Endothelial cell of umbilical vein (primary cell): ENCODE measurements around the gene LINGO4. TPM values are rescaled to one million over a fixed set of nuclear protein-coding genes. Genes with fewer than 3 reads are reported as not detected.

Source experiments
- BruUV-seq: library from RNA; stranded (reverse); fragments of 400-500 nt; replicated peaks from 2 replicates; lab custom pipeline; 2021; lab: Mats Ljungman, UMichigan
- CTCF ChIA-PET: fragments of 300-600, 350-600 bp; sonication (Branson Sonifier 250); formaldehyde crosslinking; loops from one replicate; lab custom pipeline; 2021; ENCODE audit warnings: antibody characterized with exemption, inconsistent platforms; lab: Charles Lee
- POLR2A ChIA-PET: fragments of 300-600, 350-600 bp; sonication (Branson Sonifier 250); formaldehyde crosslinking; loops from one replicate; lab custom pipeline; 2021; ENCODE audit warnings: antibody characterized with exemption, inconsistent platforms; lab: Charles Lee
- DNase-seq: peaks from one replicate; pipeline ENCODE4 v3.0.0-alpha.2; 2011; ENCODE audit warnings: low read depth, low spot score
- FAIRE-seq: peaks from 2 replicates; lab custom pipeline; 2011; peaks lifted over from hg19 to GRCh38; lab: Jason Lieb, UNC
- H2AFZ ChIP-seq: 2 replicates; pipeline ENCODE4 v1.6.0; 2012; ENCODE audit warnings: low read depth, low read length, control low read depth, inconsistent platforms
- H3K27ac ChIP-seq: 2 replicates; pipeline ENCODE4 v1.5.1; 2011; ENCODE audit warnings: low read depth, mild to moderate bottlenecking, control low read depth, low read length, moderate library complexity; ENCODE audit not compliant: insufficient read depth
- H3K27me3 ChIP-seq, 2 experiments: 2 replicates each; pipeline versions ENCODE4 v1.6.0 to v1.6.1; 2011; ENCODE audit warnings: low read length in 2 of 2, mixed read lengths in 1 of 2; ENCODE audit not compliant: control insufficient read depth in 2 of 2, insufficient read depth in 2 of 2
- H3K36me3 ChIP-seq, 2 experiments: 2 replicates in 1 of 2; 3 replicates in 1 of 2; pipeline ENCODE4 v1.5.1; 2011; ENCODE audit warnings: low read length in 2 of 2, mild to moderate bottlenecking in 1 of 2, moderate library complexity in 1 of 2; ENCODE audit not compliant: control insufficient read depth in 2 of 2, insufficient read depth in 2 of 2; ENCODE audit errors: extremely low read depth in 1 of 2
- H3K4me1 ChIP-seq: 3 replicates; pipeline ENCODE4 v1.5.1; 2011; ENCODE audit warnings: mild to moderate bottlenecking, low read length; ENCODE audit not compliant: control insufficient read depth, insufficient read depth; ENCODE audit errors: extremely low read depth
- H3K4me2 ChIP-seq: 2 replicates; pipeline ENCODE4 v1.6.1; 2011; ENCODE audit warnings: low read length, control low read depth, mixed read lengths; ENCODE audit not compliant: insufficient read depth
- H3K4me3 ChIP-seq, 3 experiments: fragments of 200-600 bp in 1 of 3; sonication (generic), shearing (Covaris generic) in 1 of 3; replicated peaks in 1 of 3; 2 replicates each; pipeline ENCODE4 v1.5.1; 2011 to 2016; ENCODE audit warnings: control low read depth in 3 of 3, low read length in 3 of 3, mild to moderate bottlenecking in 2 of 3, inconsistent platforms in 1 of 3, low read depth in 1 of 3, moderate library complexity in 1 of 3; ENCODE audit not compliant: insufficient read depth in 1 of 3
- H3K79me2 ChIP-seq: 2 replicates; pipeline ENCODE4 v1.6.0; 2012; ENCODE audit warnings: low read length, inconsistent platforms; ENCODE audit not compliant: control insufficient read depth, insufficient read depth
- H3K9ac ChIP-seq: replicated peaks from 2 replicates; pipeline ENCODE3; 2011; ENCODE audit warnings: low read length, control low read depth; ENCODE audit not compliant: insufficient read depth; ENCODE audit errors: extremely low read depth
- H3K9me1 ChIP-seq: replicated peaks from 3 replicates; pipeline ENCODE4 v1.6.0; 2011; ENCODE audit warnings: mild to moderate bottlenecking, low read length; ENCODE audit not compliant: control insufficient read depth, insufficient read depth; ENCODE audit errors: extremely low read depth
- H3K9me3 ChIP-seq: replicated peaks from 2 replicates; pipeline ENCODE4 v1.5.1; 2012; ENCODE audit warnings: low read length, inconsistent platforms; ENCODE audit not compliant: control insufficient read depth, insufficient read depth
- H4K20me1 ChIP-seq: replicated peaks from 2 replicates; pipeline ENCODE3; 2011; ENCODE audit warnings: mild to moderate bottlenecking, low read length; ENCODE audit not compliant: control insufficient read depth, insufficient read depth; ENCODE audit errors: extremely low read depth
- CTCF ChIP-seq, 2 donors: IDR thresholded peaks; 1 replicate in 1 of 2; 2 replicates in 1 of 2; pipeline ENCODE4 v1.5.1; 2011; ENCODE audit warnings: low read length in 2 of 2, mild to moderate bottlenecking in 2 of 2, moderate library complexity in 2 of 2, control low read depth in 1 of 2, inconsistent platforms in 1 of 2, low read depth in 1 of 2; ENCODE audit not compliant: insufficient read depth in 1 of 2; ENCODE audit errors: extremely low read depth in 1 of 2
- EZH2 ChIP-seq: IDR thresholded peaks from 2 replicates; pipeline ENCODE4 v1.6.1; 2012; ENCODE audit warnings: borderline replicate concordance, low read depth, mild to moderate bottlenecking, moderate library complexity, low read length, inconsistent platforms; ENCODE audit not compliant: severe bottlenecking
- FOS ChIP-seq: IDR thresholded peaks from 2 replicates; pipeline ENCODE4 v1.6.1; 2011; ENCODE audit warnings: mild to moderate bottlenecking, low read length, moderate library complexity, borderline replicate concordance; ENCODE audit not compliant: insufficient read depth
- GATA2 ChIP-seq: IDR thresholded peaks from 2 replicates; pipeline ENCODE4 v1.7.0; 2011; ENCODE audit warnings: low read depth, mild to moderate bottlenecking, moderate library complexity, mixed read lengths, low read length; ENCODE audit not compliant: insufficient read length, insufficient read depth
- JUN ChIP-seq: IDR thresholded peaks from 2 replicates; pipeline ENCODE4 v1.6.1; 2011; ENCODE audit warnings: borderline replicate concordance, low read depth; ENCODE audit not compliant: insufficient read length, insufficient read depth
- MYC ChIP-seq: IDR thresholded peaks from one replicate; pipeline ENCODE4 v1.6.1; 2011; ENCODE audit warnings: mild to moderate bottlenecking, low read depth, low read length
- POLR2A ChIP-seq: IDR thresholded peaks from 2 replicates; pipeline ENCODE4 v1.6.1; 2012; ENCODE audit warnings: low read depth, mild to moderate bottlenecking, control low read depth, low read length
- POLR2AphosphoS5 ChIP-seq: IDR thresholded peaks from 2 replicates; pipeline ENCODE4 v1.6.1; 2012; ENCODE audit warnings: low read depth, mild to moderate bottlenecking, control low read depth, low read length, moderate library complexity; ENCODE audit not compliant: insufficient read depth
- dilution Hi-C: fragments of 300-500 bp; cut with MboI; formaldehyde crosslinking; loops from one replicate; pipeline ENCODE4 v1.15.0; 2019; ENCODE audit warnings: low sequenced_read_pairs; ENCODE audit not compliant: extremely low pct_ligation_motif_present
- intact Hi-C: fragments of 100-400 bp; cut with micrococcal nuclease; formaldehyde crosslinking; loops from one replicate; pipeline ENCODE4 v1.10.0; 2022
- polyA plus RNA-seq, 4 experiments: library from polyadenylated mRNA; depleted of rRNA in 3 of 4; stranded (reverse) in 3 of 4; unstranded in 1 of 4; fragments of >200 nt; gene quantifications; 2 replicates each; pipeline versions ENCODE4 v1.2.1 to v1.2.3, GENCODE V29; 2011 to 2012; ENCODE audit warnings: missing spikeins in 1 of 4
- total RNA-seq: library from RNA; stranded (reverse); gene quantifications from 2 replicates; pipeline ENCODE4 v1.2.3, GENCODE V29; 2021
- TF ChIP-seq, protein P1 (sequence below): IDR thresholded peaks from 2 replicates; pipeline ENCODE4 v1.6.1; 2011; ENCODE audit not compliant: insufficient read depth, insufficient read length

Gene LINGO4
- total and polyA plus RNA-seq, 2 donors (not counting 3 experiments of a cell fraction or from before 2014, with no cell fraction given), result not detected

GRCh38 chr1:151777317-151777716 lies 27.9 kb downstream of the LINGO4 start:
- Histone ChIP-seq H3K4me1 (no peaks in the 10 kb centered on the region), H4K20me1 (no peaks in the 10 kb centered on the region), H3K9me1 (no peaks in the 10 kb centered on the region), H3K4me3 (no peak overlapping the region), H3K9me3 (no peaks in the 10 kb centered on the region), H2AFZ (no peak overlapping the region), H3K36me3 (no peaks in the 10 kb centered on the region), H3K4me2 (no peak overlapping the region), H3K27ac (no peak overlapping the region), H3K9ac (no peak overlapping the region), H3K79me2 (no peaks in the 10 kb centered on the region), H3K27me3 (no peaks in the 10 kb centered on the region)
- ChIA-PET CTCF (interaction anchor here (1.2 to 1.7 kb wide), 4 partner anchors 12 to 59 kb away, joined by 3 to 6 read pairs (median 3); no protein-coding TSS in a partner anchor), POLR2A (no interaction called here)
- dilution Hi-C loops (no loop called here), intact Hi-C loops (no loop called here)
- BruUV-seq, result no TSS peak
- FAIRE-seq (no peak), DNase-seq (no peak)
- no peak for TF ChIP-seq EZH2
- no peak for TF ChIP-seq FOS
- TF ChIP-seq, protein P1, sequence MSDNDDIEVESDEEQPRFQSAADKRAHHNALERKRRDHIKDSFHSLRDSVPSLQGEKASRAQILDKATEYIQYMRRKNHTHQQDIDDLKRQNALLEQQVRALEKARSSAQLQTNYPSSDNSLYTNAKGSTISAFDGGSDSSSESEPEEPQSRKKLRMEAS, result no peak
- TF ChIP-seq GATA2, result no peak
- no peak for TF ChIP-seq POLR2A
- no peak for TF ChIP-seq CTCF (IDR thresholded peaks at IDR 0.05; ENCODE audit: extremely low read depth in 1 of 2, insufficient read depth in 1 of 2, low read depth in 1 of 2, low read length in 2 of 2)
- TF ChIP-seq MYC, result no peak
- no peak for TF ChIP-seq POLR2AphosphoS5
- TF ChIP-seq JUN, result no peak
